Memory B cell (primary cell): ENCODE results near the gene SEPTIN8.

ENCODE experiments used
- ATAC-seq: fragments of 150-1000 bp; cut with Tn5 transposase; 2 replicates; pipeline ENCODE4 v1.10.0; 2021; ENCODE audit warnings: low read depth, mild to moderate bottlenecking, moderate library complexity
- DNase-seq, 2 donors: peaks; one replicate each; pipeline ENCODE4 v3.0.0; 2022; ENCODE audit warnings: low spot score in 2 of 2
- H3K27ac Mint-ChIP-seq: one replicate; pipeline ENCODE4 v1.8.0; 2022; ENCODE audit warnings: mild to moderate bottlenecking, moderate library complexity, mixed read lengths
- H3K27me3 Mint-ChIP-seq: one replicate; pipeline ENCODE4 v1.8.0; 2022; ENCODE audit warnings: mixed read lengths
- H3K36me3 Mint-ChIP-seq: one replicate; pipeline ENCODE4 v1.8.0; 2022; ENCODE audit warnings: mild to moderate bottlenecking, mixed read lengths
- H3K4me1 Mint-ChIP-seq: one replicate; pipeline ENCODE4 v1.8.0; 2022; ENCODE audit warnings: mixed read lengths
- H3K4me3 Mint-ChIP-seq: one replicate; pipeline ENCODE4 v1.8.0; 2022; ENCODE audit warnings: mild to moderate bottlenecking, moderate library complexity, mixed read lengths
- H3K9me3 Mint-ChIP-seq: one replicate; pipeline ENCODE4 v1.8.0; 2022; ENCODE audit warnings: mixed read lengths

SEPTIN8 gene

DNA sequence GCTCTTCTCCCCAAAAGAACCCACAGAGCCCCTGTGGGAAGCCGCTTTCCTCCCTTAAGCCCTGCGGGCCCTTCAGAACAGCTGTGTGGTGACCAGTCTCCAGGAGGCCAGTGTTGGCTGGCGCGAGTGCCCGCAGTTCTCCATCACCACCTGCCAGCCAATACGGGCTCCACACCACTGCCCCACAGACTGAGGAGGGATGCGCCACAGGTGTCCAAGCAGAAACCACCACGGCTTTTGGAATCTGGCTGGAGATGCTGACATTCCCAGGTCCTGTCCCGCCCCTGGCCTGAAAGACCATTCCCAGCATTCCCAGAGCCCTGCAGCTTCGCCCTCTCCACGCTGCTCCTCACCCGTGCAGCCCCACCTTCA is 17.0 kb downstream of the SEPTIN8 start:
- ATAC-seq (no peak), DNase-seq (no peak)
- Mint-ChIP-seq H3K27me3 (no peaks in the 10 kb centered on the region), H3K4me1 (no peaks in the 10 kb centered on the region), H3K36me3 (no peaks in the 10 kb centered on the region), H3K27ac (no peak overlapping the region), H3K9me3 (no peaks in the 10 kb centered on the region), H3K4me3 (no peak overlapping the region)

DNA sequence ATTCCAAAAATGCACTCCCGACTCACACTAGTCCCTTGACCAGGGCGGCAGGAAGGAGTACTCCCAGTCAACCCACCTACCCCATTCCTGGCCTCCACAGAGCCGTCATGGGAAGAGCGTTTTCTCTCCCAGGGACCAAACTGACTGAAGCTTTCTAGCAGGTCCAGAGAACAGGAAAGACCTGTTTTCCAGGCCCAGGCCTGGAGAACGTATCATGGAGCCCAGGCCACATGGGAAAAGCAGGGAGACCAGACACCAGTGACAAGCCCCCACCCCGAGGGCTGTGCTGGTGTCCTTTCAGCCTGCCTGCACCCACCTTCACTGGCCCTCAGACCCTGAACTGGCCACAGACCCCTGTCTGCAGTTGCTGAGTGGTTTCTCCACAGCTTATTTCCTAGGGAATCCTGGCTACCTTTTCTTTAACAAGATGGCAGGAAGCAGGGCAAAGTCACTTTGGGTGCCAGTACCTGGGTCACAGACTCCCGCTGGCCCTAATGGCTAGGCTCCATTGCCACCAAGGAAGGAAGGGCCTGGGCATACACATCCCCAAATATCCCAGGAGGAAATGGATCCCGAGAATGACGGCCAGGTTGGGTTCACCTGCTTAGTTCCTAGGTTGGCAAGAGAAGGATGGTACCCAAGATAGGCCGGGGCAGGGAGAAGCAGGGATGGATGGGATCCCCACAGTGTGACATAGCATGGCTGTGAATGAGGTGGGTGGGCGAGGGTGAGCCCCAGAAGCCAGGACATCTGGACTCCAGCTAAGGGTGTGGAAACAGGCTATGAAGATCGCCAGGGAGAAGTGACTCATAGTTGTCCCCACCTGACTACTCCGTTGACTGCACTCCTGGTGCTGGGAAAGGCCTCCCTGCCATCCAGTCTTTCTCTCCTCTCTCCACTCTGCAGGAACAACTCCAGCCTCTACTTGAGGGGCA is 17.7 kb downstream of the SEPTIN8 start:
- no peak overlapping the region for H3K27ac Mint-ChIP-seq
- H3K4me1 Mint-ChIP-seq: no peaks in the 10 kb centered on the region
- H3K36me3 Mint-ChIP-seq: no peaks in the 10 kb centered on the region
- no peaks in the 10 kb centered on the region for H3K27me3 Mint-ChIP-seq
- H3K4me3 Mint-ChIP-seq: no peak overlapping the region
- ATAC-seq: no peak
- no peaks in the 10 kb centered on the region for H3K9me3 Mint-ChIP-seq
- DNase-seq: no peak

DNA sequence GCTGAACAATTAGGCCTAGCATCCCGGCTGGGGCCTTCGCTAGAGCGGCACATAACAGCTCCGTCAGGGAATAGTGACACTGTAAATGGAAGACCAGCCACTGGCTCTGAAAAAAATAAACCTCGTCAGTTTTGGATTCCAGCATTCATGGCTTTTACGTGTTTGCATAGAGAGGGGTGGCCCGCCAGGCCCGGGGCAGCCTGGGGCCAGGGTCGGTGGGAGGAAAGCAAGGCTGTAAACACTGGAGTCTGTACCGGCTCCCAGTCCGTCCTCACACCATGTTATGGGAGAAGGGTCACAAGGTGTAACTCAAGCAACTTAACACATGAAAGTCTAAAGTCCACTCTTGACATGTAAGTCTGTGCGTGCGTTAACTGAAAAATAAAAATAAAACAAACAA is 18.6 kb downstream of the SEPTIN8 start:
- no peak overlapping the region for H3K4me3 Mint-ChIP-seq
- DNase-seq (no peak), ATAC-seq (no peak)
- no peaks in the 10 kb centered on the region for H3K4me1 Mint-ChIP-seq
- no peaks in the 10 kb centered on the region for H3K27me3 Mint-ChIP-seq
- no peaks in the 10 kb centered on the region for H3K9me3 Mint-ChIP-seq
- no peaks in the 10 kb centered on the region for H3K36me3 Mint-ChIP-seq
- no peak overlapping the region for H3K27ac Mint-ChIP-seq

DNA sequence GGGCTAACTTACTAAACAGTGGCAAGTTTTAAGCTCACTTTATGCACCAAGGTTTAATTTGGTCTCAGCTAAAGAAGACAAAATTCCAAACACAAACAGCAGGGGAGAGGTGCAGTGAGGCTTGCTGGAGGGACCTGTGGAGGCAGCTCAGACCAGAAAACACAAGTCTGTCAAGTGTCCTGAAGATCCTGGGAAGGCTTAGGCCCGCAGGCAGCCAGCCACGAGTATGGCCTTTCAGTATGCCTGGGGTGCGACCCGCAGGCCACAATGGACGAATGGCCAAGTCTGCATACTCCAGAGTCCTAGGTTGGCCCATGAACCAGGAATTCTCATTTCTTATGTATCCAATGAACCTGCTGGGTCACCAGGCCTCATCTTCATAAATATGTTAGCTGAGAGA is 20.5 kb downstream of the SEPTIN8 start:
- ATAC-seq (no peak), DNase-seq (no peak)
- no peaks in the 10 kb centered on the region for H3K36me3 Mint-ChIP-seq
- no peak overlapping the region for H3K27ac Mint-ChIP-seq
- H3K9me3 Mint-ChIP-seq: no peaks in the 10 kb centered on the region
- H3K4me1 Mint-ChIP-seq: peaks cover under 1% of the 10 kb centered on the region
- H3K27me3 Mint-ChIP-seq: no peaks in the 10 kb centered on the region
- H3K4me3 Mint-ChIP-seq: no peak overlapping the region

DNA sequence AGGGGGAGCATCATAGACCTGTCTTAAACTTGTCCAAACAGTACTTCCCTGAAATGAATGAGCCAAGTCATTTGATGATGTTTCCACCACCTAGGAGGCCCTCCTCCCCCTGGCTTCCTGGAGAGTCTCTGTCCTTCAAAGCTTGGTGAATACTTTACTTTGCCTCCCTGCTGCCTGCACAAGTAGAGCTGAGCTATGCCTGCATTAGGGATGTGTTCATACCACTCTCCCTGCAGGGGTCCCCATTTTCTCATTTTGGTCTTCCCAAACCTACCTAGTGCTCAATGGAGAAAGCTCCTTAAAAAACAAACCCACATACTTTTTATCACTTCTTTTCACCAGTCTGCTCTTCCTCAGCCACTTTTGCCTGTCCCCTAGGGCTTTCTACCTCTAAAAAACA is 22.1 kb downstream of the SEPTIN8 start:
- Mint-ChIP-seq H3K4me1 (peaks cover 8% of the 10 kb centered on the region), H3K27me3 (no peaks in the 10 kb centered on the region), H3K36me3 (no peaks in the 10 kb centered on the region), H3K27ac (no peak overlapping the region), H3K9me3 (no peaks in the 10 kb centered on the region), H3K4me3 (no peak overlapping the region)
- ATAC-seq (no peak), DNase-seq (no peak)

DNA sequence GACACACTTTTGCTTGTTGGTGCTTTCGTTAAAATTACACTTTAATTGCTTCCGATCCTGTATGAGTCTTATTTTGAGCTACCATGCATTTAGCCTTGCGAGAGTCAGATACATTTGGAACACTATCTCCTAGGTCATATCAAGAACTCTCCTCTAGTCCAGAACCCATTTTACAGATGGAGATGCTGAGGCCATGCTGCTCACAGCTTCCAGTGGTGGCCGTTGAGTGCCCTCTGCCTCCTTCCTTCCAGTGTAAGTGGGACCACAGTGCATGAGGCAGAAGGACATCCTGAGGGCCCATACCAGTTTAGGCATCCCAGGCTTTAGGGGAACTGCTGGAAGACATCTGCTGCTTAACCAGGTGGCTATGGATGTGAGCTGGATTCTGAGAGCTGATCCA is 22.9 kb downstream of the SEPTIN8 start:
- H3K27me3 Mint-ChIP-seq: no peaks in the 10 kb centered on the region
- DNase-seq (no peak), ATAC-seq (no peak)
- H3K9me3 Mint-ChIP-seq: no peaks in the 10 kb centered on the region
- no peak overlapping the region for H3K27ac Mint-ChIP-seq
- H3K4me3 Mint-ChIP-seq: no peak overlapping the region
- H3K36me3 Mint-ChIP-seq: no peaks in the 10 kb centered on the region
- H3K4me1 Mint-ChIP-seq: peaks cover 8% of the 10 kb centered on the region

DNA sequence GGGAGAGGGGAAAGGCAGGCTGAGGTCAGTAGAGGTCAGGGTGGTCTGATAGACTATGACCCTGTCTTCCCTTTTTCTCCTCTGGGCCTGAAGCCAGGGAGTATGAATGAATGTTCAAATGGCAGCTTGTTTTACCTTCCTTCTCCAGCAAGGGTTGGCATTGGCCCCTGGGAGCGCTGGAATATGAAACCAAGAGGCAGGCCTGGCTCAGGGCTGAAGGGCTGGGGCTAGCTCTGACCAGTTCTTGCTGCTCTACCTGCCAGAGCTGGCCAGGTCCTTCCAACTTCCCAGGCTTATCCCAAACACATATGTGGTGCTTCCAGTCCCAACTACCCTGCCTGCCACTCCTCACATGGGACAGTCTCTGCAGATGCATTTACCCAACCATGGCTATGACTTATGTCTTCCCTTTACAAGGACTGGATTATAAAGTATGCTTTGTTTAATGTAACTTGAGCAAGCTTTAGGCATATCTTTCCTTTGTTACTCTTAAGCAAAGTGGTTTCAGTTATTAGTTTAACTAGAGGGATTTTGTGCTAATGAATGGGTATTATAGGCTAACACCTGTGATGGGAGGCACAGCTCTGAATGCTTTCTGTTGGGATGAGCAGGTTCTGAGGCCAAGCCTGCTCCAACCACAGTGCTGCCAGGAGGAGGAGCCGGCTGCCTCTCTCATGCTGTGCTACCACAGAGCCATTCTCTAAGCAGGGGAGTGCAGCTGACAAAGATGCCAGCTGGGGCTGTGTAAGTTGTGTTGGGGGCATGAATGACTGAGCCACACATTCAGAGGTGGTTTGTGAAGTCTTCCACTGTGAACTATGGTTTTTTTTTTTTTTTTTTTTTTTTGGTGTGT is 23.7 kb downstream of the SEPTIN8 start:
- peaks cover 8% of the 10 kb centered on the region for H3K4me1 Mint-ChIP-seq
- H3K9me3 Mint-ChIP-seq: no peaks in the 10 kb centered on the region
- ATAC-seq (no peak), DNase-seq (no peak)
- no peaks in the 10 kb centered on the region for H3K36me3 Mint-ChIP-seq
- H3K4me3 Mint-ChIP-seq: no peak overlapping the region
- H3K27me3 Mint-ChIP-seq: no peaks in the 10 kb centered on the region
- H3K27ac Mint-ChIP-seq: peak overlapping the region; percentile 36

DNA sequence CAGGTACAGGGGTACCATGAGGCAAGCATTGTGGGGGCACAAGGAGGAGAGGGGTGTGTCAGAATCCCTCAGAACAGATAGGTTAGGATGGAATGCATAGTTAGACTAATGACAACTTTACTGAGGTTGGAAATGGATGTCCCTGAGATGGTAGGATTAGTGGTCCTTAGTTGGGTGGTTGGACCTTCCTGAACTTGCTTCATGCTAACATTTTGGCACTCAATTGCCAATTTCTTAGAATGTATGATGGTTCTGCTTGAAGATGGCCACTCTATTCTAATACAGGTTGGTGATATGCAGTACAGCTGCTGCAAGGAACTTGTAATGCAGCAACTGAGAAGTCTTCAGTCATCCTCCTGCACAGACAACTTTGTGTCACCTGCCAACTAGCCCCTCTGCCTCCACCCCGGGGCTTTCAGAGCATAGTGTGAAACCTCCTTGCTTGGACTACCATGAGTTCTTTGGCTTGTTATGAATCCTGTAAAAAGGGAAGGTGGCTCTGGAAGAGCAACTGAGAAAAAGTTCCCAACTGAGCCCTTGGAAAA is 24.4 kb downstream of the SEPTIN8 start:
- DNase-seq (no peak), ATAC-seq (no peak)
- Mint-ChIP-seq H3K4me1 (peaks cover 8% of the 10 kb centered on the region), H3K27me3 (no peaks in the 10 kb centered on the region), H3K4me3 (no peak overlapping the region), H3K36me3 (no peaks in the 10 kb centered on the region), H3K27ac (peak overlapping the region; percentile 79), H3K9me3 (no peaks in the 10 kb centered on the region)

DNA sequence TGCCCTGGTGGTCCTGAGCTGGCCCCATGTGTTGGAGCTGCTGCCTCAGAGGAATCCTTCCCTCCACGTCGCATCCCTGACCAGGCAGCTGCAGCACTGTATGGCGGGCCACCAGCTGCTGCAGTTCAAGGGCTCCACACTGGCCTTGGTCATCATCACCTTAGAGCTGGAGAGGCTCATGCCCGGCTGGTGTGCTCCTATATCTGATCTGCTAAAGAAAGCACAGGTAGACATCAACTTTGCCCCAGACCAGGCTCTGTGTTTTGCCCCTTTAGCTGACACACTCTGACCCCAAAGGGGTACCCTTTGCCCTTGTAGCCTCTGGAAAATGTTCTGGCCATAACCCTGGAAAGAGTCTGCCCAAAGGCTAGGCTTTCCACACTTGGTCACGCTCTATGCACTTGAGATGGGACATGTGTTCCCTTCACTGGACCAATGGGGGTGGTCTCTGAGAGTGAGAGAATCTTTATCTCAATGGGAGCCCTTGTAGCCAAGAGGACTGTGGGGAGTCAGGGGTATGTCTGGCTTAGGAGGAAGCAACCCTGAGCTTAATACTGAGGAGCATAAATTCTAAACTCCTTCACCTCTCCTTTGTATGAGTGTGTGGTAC is 25.0 kb downstream of the SEPTIN8 start:
- H3K4me3 Mint-ChIP-seq: no peak overlapping the region
- H3K27me3 Mint-ChIP-seq: no peaks in the 10 kb centered on the region
- H3K4me1 Mint-ChIP-seq: peaks cover 8% of the 10 kb centered on the region
- H3K9me3 Mint-ChIP-seq: no peaks in the 10 kb centered on the region
- no peak for DNase-seq
- peak overlapping the region; percentile 79 for H3K27ac Mint-ChIP-seq
- no peak for ATAC-seq
- H3K36me3 Mint-ChIP-seq: no peaks in the 10 kb centered on the region

DNA sequence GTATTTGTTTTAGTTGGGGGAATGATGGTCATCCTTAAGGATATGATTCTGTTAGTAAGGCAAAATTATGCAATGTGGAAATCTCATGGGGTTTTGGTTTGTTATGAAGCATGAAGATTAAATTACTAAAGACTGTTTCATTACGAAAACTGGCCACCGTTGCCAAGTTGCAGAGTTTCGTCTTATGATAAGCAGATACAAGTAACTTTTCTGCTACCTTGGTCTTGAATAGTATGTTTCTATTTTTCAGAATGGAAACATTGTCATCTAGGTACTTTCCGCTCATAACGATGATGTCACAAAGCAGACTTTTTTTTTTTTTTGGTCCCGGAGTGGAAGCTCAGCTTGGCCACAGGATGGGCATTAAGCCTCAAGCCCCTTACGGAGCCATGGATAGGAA is 25.6 kb downstream of the SEPTIN8 start:
- ATAC-seq: peak; percentile 34
- Mint-ChIP-seq H3K27ac (peak overlapping the region; percentile 79), H3K4me1 (peaks cover 8% of the 10 kb centered on the region), H3K4me3 (no peak overlapping the region), H3K9me3 (no peaks in the 10 kb centered on the region), H3K36me3 (no peaks in the 10 kb centered on the region), H3K27me3 (no peaks in the 10 kb centered on the region)
- no peak for DNase-seq

DNA sequence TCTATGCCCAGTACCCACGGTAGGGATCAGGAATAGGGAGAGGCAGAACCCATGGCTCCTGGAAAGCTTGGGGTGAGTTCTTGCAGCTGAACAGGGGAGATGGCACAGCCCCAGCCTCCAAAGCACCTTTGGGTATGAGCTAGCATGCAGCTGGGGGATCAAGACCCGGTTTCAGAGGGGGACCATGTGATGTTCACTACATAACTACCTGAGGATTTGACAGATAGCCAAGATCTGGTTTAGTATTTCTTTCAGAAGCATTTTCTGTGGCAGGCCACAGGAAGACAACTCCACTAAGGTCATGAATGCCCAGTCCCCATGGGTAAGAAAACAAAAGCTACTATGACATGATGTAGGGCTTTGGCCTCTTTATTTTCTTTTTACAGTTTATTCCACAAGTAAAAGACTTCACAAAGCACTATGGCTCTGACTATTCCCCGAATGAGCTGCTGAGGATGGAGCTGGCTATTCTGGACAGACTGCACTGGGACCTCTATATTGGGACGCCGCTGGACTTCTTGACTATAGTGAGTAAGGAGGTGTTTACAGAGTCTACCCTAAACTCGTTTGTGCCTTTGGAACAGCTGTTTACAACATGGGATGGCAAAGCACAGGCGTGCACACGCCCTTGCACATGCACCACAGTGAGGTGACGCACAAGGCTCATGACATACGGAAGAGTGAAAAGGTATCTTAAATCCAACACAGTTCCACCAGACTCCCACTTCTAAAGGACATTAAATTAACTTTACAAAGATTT is 26.4 kb downstream of the SEPTIN8 start:
- no peak overlapping the region for H3K4me3 Mint-ChIP-seq
- H3K4me1 Mint-ChIP-seq: peaks cover 8% of the 10 kb centered on the region
- no peaks in the 10 kb centered on the region for H3K9me3 Mint-ChIP-seq
- no peak for ATAC-seq
- no peaks in the 10 kb centered on the region for H3K27me3 Mint-ChIP-seq
- H3K36me3 Mint-ChIP-seq: no peaks in the 10 kb centered on the region
- peak in 1 of 2 donors; percentile 9 for DNase-seq
- peak overlapping the region; percentile 79 for H3K27ac Mint-ChIP-seq

DNA sequence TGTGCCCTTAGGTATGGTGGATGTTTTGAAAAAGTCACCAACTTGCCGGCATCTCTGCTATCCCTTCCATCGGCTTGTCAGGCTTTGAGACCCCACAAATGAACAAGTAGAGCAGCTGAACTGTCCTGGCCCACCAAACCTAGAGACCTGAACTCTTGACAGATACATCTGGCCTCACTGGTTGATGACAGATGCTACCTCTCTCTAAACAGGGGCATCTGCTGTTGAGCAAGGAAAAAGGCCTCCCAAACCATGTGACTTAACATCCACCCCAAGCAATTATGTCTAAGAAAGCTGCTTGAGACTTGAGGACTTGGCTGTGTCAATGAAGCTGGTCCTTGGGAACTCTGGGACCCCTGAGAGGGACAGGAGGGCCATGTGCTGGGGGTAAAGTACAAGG is 27.5 kb downstream of the SEPTIN8 start:
- H3K9me3 Mint-ChIP-seq: no peaks in the 10 kb centered on the region
- H3K27me3 Mint-ChIP-seq: no peaks in the 10 kb centered on the region
- H3K4me1 Mint-ChIP-seq: peaks cover 8% of the 10 kb centered on the region
- ATAC-seq: no peak
- H3K27ac Mint-ChIP-seq: peak overlapping the region; percentile 79
- DNase-seq: no peak
- no peaks in the 10 kb centered on the region for H3K36me3 Mint-ChIP-seq
- H3K4me3 Mint-ChIP-seq: no peak overlapping the region

DNA sequence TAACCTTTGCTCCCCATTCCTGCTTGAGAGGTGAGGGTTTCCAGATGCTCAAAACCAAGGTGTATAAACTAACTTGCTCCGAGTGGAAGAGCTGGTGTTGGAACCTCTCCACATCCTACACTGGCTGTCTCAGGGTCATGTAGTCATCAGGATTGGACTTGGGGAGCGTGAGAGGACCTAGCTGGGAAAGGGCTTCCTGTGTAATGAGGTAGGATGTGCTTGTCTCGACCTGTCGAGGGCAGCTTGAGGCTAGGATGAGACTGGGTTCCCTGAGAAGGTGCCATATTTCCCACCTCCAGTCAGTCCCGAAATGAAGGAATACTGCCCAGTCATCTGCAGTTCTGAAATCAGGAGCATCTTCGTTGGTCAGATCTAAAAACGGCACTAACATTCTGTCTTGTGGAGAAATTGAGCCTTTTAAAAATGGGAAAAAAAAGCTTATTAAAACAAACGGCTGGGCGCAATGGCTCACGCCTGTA is 28.5 kb downstream of the SEPTIN8 start:
- ATAC-seq (no peak), DNase-seq (no peak)
- Mint-ChIP-seq H3K27ac (no peak overlapping the region), H3K36me3 (no peaks in the 10 kb centered on the region), H3K27me3 (no peaks in the 10 kb centered on the region), H3K4me1 (peaks cover 8% of the 10 kb centered on the region), H3K9me3 (no peaks in the 10 kb centered on the region), H3K4me3 (peak overlapping the region; percentile 62)
